Suppressor macrophage (primary cell): Measurements from ENCODE around the gene THPO.

ENCODE experiments used
- DNase-seq, 4 experiments: peaks; one replicate each; pipeline ENCODE4 v3.0.0-alpha.2; 2020 to 2022

THPO gene

GRCh38 chr3:184384856-184385422, 6.9 kb upstream of the THPO start:
- DNase-seq: no peak

- DNase-seq: no peak
Measured at GRCh38 chr3:184384342-184384741, 6.3 kb upstream of the THPO start.

DNA sequence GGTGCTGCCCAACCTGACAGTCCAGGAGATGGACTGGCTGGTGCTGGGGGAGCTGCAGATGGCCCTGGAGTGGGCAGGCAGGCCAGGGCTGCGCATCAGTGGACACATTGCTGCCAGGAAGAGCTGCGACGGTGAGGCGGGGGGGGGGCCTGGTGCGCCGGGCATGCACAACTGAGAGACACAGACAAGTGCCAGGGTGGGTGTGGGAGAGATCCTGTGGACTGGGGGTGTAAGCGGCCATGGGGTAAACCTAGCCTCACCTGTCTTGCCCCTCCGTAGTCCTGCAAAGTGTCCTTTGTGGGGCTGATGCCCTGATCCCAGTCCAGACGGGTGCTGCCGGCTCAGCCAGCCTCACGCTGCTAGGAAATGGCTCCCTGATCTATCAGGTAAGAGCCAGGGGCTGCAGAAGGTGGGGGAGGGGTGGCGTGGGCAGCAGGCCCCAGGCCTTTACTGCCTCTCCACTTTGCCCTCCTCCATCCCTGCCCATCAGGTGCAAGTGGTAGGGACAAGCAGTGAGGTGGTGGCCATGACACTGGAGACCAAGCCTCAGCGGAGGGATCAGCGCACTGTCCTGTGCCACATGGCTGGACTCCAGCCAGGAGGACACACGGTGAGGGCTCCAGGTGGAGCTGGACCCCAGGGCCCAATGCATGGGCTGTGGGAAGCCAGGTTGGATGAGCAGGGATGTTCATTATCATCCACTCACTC, 5.2 kb upstream of the THPO start:
- DNase-seq: no peak

GRCh38 chr3:184382326-184383032, 4.5 kb upstream of the THPO start:
- no peak for DNase-seq

GRCh38 chr3:184381261-184382224, 3.5 kb upstream of the THPO start:
- DNase-seq: peak; percentile 72 to 85 (median 82)

GRCh38 chr3:184380627-184381260, 2.7 kb upstream of the THPO start:
- DNase-seq: no peak

DNA sequence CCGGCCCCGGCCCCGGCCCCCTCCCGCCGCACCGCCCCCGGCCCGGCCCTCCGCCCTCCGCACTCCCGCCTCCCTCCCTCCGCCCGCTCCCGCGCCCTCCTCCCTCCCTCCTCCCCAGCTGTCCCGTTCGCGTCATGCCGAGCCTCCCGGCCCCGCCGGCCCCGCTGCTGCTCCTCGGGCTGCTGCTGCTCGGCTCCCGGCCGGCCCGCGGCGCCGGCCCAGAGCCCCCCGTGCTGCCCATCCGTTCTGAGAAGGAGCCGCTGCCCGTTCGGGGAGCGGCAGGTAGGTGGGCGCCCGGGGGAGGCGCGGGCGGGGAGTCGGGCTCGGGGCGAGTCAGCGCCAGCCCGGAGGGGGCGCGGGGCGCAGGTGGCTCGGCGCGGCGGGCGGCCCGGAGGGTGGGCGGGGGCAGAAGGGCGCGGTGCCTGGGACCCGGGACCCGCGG, 2.2 kb upstream of the THPO start:
- peak; percentile 26 to 66 (median 46) for DNase-seq

- no peak for DNase-seq
Measured at GRCh38 chr3:184379358-184380184, 1.6 kb upstream of the THPO start, which contains the start of gene CHRD. Gene CHRD, plus strand, starts transcription at chr3:184380054. Its CDS starts 265 bp downstream, at chr3:184380319.

- DNase-seq: no peak
Measured at GRCh38 chr3:184378651-184379357, 797 bp upstream of the THPO start.

GRCh38 chr3:184377374-184377773, 633 bp downstream of the THPO start:
- no peak for DNase-seq

GRCh38 chr3:184375747-184376461, 2.1 kb downstream of the THPO start:
- no peak for DNase-seq

GRCh38 chr3:184373422-184373821, 4.6 kb downstream of the THPO start:
- DNase-seq: no peak

GRCh38 chr3:184372911-184373310, 5.1 kb downstream of the THPO start:
- DNase-seq: no peak

GRCh38 chr3:184372296-184372821, 5.6 kb downstream of the THPO start:
- DNase-seq: no peak

GRCh38 chr3:184371570-184372018, 6.4 kb downstream of the THPO start:
- DNase-seq: peak; percentile 78 to 92 (median 89)

DNA sequence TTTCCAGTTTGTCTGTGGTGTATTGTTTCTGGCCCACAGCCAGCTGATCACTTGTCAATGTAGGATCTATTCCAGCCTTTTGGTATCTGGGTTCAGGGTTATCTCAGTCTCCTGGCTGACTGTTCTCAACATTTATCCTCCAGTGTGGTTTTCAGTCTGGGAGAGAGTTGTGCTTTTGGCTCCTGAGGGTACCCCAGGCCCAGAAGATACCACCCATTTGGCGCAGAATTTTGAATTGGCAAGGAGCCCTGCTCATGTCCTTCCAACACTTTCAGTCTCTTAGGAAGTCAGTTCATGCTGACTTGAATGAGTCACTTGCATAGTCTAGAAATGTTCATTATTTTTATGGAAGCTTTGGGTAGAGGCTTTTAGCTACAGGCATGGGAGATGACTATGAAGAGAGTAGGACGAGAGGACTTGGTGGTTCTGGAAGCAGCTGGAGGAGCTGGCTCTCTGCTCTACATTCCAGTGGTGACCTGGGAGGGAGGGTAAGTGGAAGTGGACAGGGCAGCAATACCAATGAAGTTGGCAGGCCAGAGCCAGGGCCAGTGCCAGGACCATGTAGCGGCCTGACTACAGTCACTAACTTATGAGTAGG, 9.3 kb downstream of the THPO start:
- no peak for DNase-seq

DNA sequence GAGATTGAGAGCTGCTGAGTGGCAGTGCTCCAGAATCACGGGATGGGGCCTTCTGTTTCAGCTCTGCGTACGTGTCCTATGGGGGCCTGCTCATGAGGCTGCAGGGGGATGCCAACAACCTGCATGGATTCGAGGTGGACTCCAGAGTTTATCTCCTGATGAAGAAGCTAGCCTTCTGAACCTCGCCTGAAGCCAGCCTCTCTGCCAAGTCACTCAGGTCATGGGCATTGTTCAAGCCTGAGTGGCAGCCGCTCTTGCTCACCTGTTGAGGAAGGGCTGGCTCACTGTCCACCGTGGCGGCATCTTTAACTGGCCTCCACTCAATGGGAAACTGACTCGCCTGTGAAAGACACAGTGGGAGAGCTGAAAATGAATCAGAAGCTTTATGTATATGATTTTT, 9.9 kb downstream of the THPO start:
- DNase-seq: no peak

GRCh38 chr3:184366619-184367289, 11.3 kb downstream of the THPO start:
- no peak for DNase-seq
